ENCODE measurements around the gene ATP5PD.
A peak's percentile ranks its signal among the peaks of the same experiment; 100 is the strongest.
"Not testable (repeated sequence)": the region's sequence is repeated elsewhere in the genome, so short reads cannot be mapped to it uniquely, and the experiment has no call there.

ATP5PD gene

GRCh38 chr17:75048249-75048878 lies 1.6 kb upstream of the ATP5PD start:
- Mint-ChIP-seq H3K9me3 (no peaks in the 10 kb centered on the region), H3K4me1 (ENCODE audit: low read depth) (peaks cover 26% of the 10 kb centered on the region), H3K4me3 (peak overlapping the region; percentile 99), H3K36me3 (ENCODE audit: low read depth) (peaks cover 16% of the 10 kb centered on the region), H3K27me3 (ENCODE audit: low read depth) (no peaks in the 10 kb centered on the region), H3K27ac (peak overlapping the region; percentile 14)

- Mint-ChIP-seq H3K27me3 (ENCODE audit: low read depth) (no peaks in the 10 kb centered on the region), H3K27ac (peak overlapping the region; percentile 97), H3K36me3 (ENCODE audit: low read depth) (peaks cover 12% of the 10 kb centered on the region), H3K4me1 (ENCODE audit: low read depth) (peaks cover 26% of the 10 kb centered on the region), H3K4me3 (peak overlapping the region; percentile 99), H3K9me3 (no peaks in the 10 kb centered on the region)
These were observed 779 bp upstream of the ATP5PD start for GRCh38 chr17:75047398-75048098.

DNA sequence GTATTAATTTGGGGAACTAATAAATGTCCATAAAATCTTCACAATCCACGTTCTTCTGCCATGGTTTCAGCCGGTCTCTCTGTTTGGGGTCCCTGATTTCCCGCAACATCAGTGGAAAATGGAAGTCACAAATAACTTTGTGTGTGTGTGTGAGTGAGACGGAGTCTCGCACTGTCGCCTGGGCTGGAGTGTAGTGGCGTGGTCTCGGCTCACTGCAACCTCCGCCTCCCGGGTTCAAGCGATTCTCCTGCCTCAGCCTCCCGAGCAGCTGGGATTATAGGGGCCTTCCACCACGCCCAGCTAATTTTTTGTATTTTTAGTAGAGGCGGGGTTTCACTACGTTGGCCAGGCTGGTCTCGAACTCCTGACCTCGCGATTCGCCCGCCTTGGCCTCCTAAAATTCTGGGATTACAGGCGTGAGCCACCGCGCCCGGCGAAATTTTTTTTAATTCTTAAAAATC lies 793 bp downstream of the ATP5PD start:
- Mint-ChIP-seq H3K4me1 (ENCODE audit: low read depth) (peaks cover 26% of the 10 kb centered on the region), H3K27ac (peak overlapping the region; percentile 92)
- H3K36me3 Mint-ChIP-seq (ENCODE audit: low read depth): not testable (repeated sequence)

DNA sequence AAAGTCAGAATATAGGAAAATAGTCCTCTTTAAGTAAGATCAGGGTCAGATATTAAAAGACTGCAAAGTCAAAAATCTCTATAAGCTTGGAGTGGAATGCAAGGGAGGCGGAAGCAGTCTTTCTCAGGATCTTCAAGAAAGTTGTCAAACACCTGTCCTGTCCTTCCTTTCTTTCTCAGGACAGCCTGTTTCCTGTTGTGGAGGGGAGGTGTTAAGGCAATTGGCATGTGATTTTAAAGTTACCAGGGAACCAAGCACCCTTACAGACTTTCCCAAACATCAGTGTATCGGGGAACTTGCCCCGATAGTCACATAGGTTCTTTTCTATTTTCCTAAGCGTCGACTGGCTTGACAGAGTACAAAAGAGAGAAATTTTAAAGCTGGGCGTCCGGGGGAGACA lies 2.1 kb downstream of the ATP5PD start:
- H3K9me3 Mint-ChIP-seq: no peaks in the 10 kb centered on the region
- H3K27ac Mint-ChIP-seq: no peak overlapping the region
- peaks cover 27% of the 10 kb centered on the region for H3K4me1 Mint-ChIP-seq (ENCODE audit: low read depth)
- peaks cover 16% of the 10 kb centered on the region for H3K36me3 Mint-ChIP-seq (ENCODE audit: low read depth)
- no peaks in the 10 kb centered on the region for H3K27me3 Mint-ChIP-seq (ENCODE audit: low read depth)
- H3K4me3 Mint-ChIP-seq: peak overlapping the region; percentile 67

More for the DNA sequence above, 793 bp downstream of the ATP5PD start:
- not testable (repeated sequence) for H3K27me3 Mint-ChIP-seq (ENCODE audit: low read depth); H3K9me3 Mint-ChIP-seq
- H3K4me3 Mint-ChIP-seq: peak overlapping the region; percentile 95

DNA sequence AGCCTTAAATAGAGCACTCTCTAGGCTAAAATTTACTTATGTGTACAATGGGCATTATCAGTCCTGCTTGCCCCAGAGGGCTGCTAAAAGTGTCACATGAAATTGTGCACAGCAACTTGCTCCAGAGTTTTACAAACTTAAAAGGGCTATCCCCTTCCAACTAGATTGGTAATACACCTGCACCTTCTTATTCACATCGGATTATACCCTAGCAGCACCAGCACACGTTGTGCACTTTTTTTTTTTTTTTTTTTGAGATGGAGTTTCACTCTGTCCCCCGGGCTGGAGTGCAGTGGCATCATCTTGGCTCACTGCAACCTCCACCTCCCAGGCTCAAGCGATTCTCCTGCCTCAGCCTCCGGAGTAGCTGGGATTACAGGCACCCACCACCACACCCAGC lies 3.0 kb downstream of the ATP5PD start:
- H3K4me1 Mint-ChIP-seq (ENCODE audit: low read depth): peaks cover 26% of the 10 kb centered on the region
- H3K4me3 Mint-ChIP-seq; H3K27ac Mint-ChIP-seq; H3K27me3 Mint-ChIP-seq (ENCODE audit: low read depth); H3K9me3 Mint-ChIP-seq: not testable (repeated sequence)
- peaks cover 17% of the 10 kb centered on the region for H3K36me3 Mint-ChIP-seq (ENCODE audit: low read depth)

DNA sequence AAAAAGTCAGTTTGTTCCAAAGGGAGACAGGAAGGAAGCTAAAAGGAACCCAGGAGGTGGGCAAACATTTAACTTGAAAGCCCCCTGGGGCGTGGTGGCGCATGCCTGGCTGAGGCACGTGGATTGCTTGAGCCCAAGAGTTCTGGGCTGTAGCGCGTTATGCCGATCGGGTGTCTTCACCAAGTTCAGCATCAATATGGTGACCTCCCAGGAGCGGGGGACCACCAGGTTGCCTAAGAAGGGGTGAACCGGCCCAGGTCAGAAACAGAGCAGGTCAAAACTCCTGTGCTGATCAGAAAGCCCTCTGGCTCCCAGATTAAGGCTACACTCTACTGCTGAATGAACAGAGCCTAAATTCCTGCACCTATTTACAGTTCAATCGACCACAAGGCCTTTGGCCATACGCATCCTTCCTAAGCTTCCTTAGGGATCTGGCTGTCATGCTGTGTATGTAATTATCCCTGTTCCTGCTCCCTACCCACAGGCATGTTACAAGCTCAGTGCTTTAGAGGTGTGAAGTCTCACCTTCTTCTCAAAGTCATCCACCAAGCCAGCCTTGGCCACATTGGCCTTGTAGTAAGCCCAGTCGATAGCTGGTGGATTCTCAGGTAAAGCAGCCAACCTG lies 5.0 kb downstream of the ATP5PD start:
- Mint-ChIP-seq H3K4me3 (no peak overlapping the region), H3K36me3 (ENCODE audit: low read depth) (peaks cover 17% of the 10 kb centered on the region), H3K9me3 (no peaks in the 10 kb centered on the region), H3K27me3 (ENCODE audit: low read depth) (no peaks in the 10 kb centered on the region), H3K27ac (no peak overlapping the region), H3K4me1 (ENCODE audit: low read depth) (peaks cover 20% of the 10 kb centered on the region)

DNA sequence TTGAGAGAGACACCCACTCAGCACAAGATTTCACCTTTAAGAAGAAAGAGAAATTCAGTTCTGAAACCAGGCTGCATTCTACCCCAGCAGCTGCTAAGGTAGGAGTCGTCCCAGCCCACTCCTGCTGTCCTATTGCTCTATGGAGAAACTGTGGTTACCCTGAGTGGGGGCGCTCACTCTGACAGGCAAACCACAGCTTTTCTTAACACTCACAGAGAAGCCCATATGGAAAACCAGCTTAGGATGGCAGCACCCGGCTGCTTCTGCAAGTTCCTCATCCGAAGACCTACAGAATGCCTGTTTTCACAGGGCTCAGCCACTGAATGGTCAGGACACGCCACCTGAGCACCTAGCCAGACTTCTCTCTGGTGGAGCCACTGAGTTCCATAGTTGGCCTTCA lies 7.5 kb downstream of the ATP5PD start:
- Mint-ChIP-seq H3K4me3 (no peak overlapping the region), H3K36me3 (ENCODE audit: low read depth) (peaks cover 20% of the 10 kb centered on the region), H3K9me3 (no peaks in the 10 kb centered on the region), H3K27me3 (ENCODE audit: low read depth) (peaks cover 3% of the 10 kb centered on the region), H3K4me1 (ENCODE audit: low read depth) (peaks cover 27% of the 10 kb centered on the region), H3K27ac (no peak overlapping the region)

DNA sequence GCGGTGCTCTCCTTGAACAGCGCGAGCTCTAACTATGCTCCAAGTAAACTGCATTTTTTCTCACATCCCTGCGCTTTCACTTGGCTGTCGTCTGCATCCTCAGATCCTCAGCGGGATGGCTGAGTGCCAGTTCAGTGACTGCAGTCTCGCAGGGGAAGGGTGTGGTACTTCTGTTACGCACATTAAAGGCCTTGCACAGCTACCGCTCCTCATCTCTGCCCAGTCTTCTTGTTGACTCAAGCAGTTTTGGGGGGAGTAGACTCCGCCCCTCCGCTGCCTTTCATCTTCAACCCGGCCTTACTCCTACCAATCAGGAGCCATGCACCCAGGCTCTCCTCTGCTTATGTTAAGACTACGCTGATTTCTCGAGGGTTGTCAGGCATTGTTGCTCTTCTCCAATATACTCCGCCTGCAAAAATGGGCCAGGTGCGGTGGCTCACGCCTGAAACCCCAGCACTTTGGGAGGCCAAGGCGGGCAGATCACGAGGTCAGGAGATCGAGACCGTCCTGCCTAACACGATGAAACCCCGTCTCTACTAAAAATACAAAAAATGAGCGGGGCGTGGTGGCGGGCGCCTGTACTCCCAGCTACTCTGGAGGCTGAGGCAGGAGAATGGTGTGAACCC lies 10.0 kb downstream of the ATP5PD start:
- no peaks in the 10 kb centered on the region for H3K9me3 Mint-ChIP-seq
- peaks cover 16% of the 10 kb centered on the region for H3K36me3 Mint-ChIP-seq (ENCODE audit: low read depth)
- H3K4me3 Mint-ChIP-seq: peak overlapping the region; percentile 70
- H3K27me3 Mint-ChIP-seq (ENCODE audit: low read depth): peaks cover 7% of the 10 kb centered on the region
- H3K4me1 Mint-ChIP-seq (ENCODE audit: low read depth): peaks cover 44% of the 10 kb centered on the region
- peak overlapping the region; percentile 92 for H3K27ac Mint-ChIP-seq

GRCh38 chr17:75034236-75034908 lies 12.4 kb downstream of the ATP5PD start:
- peaks cover 4% of the 10 kb centered on the region for H3K9me3 Mint-ChIP-seq
- H3K27ac Mint-ChIP-seq: peak overlapping the region; percentile 84
- peaks cover 43% of the 10 kb centered on the region for H3K4me1 Mint-ChIP-seq (ENCODE audit: low read depth)
- H3K4me3 Mint-ChIP-seq: peak overlapping the region; percentile 93
- H3K36me3 Mint-ChIP-seq (ENCODE audit: low read depth): peaks cover 5% of the 10 kb centered on the region
- H3K27me3 Mint-ChIP-seq (ENCODE audit: low read depth): peaks cover 7% of the 10 kb centered on the region

- Mint-ChIP-seq H3K27me3 (ENCODE audit: low read depth) (peaks cover 7% of the 10 kb centered on the region), H3K9me3 (peaks cover 4% of the 10 kb centered on the region)
These were observed 13.2 kb downstream of the ATP5PD start for GRCh38 chr17:75033346-75034235.

DNA sequence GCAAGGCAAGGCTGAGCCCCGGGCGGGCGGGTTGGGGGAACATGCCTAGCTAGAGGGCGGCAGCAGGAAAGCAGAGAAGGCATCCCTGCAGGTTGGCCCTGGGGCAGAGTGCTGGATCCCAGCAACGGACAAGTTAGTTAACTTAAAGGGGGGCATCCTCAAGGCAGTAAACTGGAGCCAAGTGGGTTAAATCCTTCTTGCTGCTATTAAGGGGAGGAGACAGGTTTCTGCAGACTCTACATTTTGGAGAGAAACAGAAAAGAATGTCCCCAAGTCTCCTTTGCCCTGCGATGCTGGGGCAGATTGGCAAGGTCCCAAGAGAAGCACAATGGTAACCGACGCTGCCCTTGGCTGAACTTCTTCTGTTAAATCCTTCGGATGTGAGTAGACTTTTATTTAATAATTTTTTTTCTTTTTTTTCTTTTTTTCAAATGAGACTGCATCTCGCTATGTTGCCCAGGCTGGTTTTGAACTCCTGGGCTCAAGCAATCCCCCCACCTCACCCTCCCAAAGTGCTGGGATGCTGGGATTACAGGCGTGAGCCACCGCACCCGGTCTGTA lies 14.0 kb downstream of the ATP5PD start:
- H3K27me3 Mint-ChIP-seq (ENCODE audit: low read depth): peaks cover 7% of the 10 kb centered on the region
- H3K27ac Mint-ChIP-seq: peak overlapping the region; percentile 31
- peak overlapping the region; percentile 93 for H3K4me3 Mint-ChIP-seq
- H3K36me3 Mint-ChIP-seq (ENCODE audit: low read depth): peaks cover 3% of the 10 kb centered on the region
- peaks cover 4% of the 10 kb centered on the region for H3K9me3 Mint-ChIP-seq
- H3K4me1 Mint-ChIP-seq (ENCODE audit: low read depth): peaks cover 41% of the 10 kb centered on the region

More at GRCh38 chr17:75033346-75034235, 13.2 kb downstream of the ATP5PD start:
- peaks cover 41% of the 10 kb centered on the region for H3K4me1 Mint-ChIP-seq (ENCODE audit: low read depth)
- H3K4me3 Mint-ChIP-seq: peak overlapping the region; percentile 93
- peak overlapping the region; percentile 84 for H3K27ac Mint-ChIP-seq
- peaks cover 3% of the 10 kb centered on the region for H3K36me3 Mint-ChIP-seq (ENCODE audit: low read depth)

GRCh38 chr17:75031972-75032719 lies 14.6 kb downstream of the ATP5PD start:
- H3K36me3 Mint-ChIP-seq (ENCODE audit: low read depth): peaks cover 3% of the 10 kb centered on the region
- peaks cover 9% of the 10 kb centered on the region for H3K27me3 Mint-ChIP-seq (ENCODE audit: low read depth)
- H3K4me3 Mint-ChIP-seq: peak overlapping the region; percentile 83
- H3K9me3 Mint-ChIP-seq: peaks cover 4% of the 10 kb centered on the region
- peaks cover 40% of the 10 kb centered on the region for H3K4me1 Mint-ChIP-seq (ENCODE audit: low read depth)
- H3K27ac Mint-ChIP-seq: peak overlapping the region; percentile 84

DNA sequence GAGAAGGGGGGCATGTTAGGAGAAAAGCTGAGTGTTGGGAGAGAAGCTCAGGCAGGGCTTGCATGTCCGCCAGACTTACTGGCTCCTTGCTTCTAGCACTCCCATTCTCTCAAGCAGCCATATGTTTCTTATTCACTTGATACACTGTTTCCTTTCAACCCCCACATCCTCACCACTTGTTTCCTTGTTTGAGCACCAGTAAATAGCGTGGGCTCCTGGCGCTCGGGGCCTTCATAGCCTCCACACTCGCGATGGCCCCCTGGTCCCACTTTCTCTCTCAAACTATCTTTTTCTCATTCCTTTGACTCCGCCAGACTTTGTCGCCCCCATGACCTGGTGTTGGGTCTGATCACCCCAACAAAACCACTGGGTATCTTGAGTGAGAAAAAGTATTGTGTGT lies 16.6 kb downstream of the ATP5PD start:
- H3K27me3 Mint-ChIP-seq (ENCODE audit: low read depth): peaks cover 15% of the 10 kb centered on the region
- H3K27ac Mint-ChIP-seq: no peak overlapping the region
- peaks cover 4% of the 10 kb centered on the region for H3K9me3 Mint-ChIP-seq
- no peak overlapping the region for H3K4me3 Mint-ChIP-seq
- H3K4me1 Mint-ChIP-seq (ENCODE audit: low read depth): peaks cover 32% of the 10 kb centered on the region
- peaks cover 8% of the 10 kb centered on the region for H3K36me3 Mint-ChIP-seq (ENCODE audit: low read depth)

All from T-helper 1 cell treated with Interleukin-12 subunit alpha and Interleukin-12 subunit beta and Interleukin-4 antibody, amounts not matched to agents 30 μg/mL and 1 μg/mL, for 36 hours (primary cell).